ENCODE data around the gene NDUFA11. TPM values are rescaled to one million over a fixed set of nuclear protein-coding genes. Genes with fewer than 3 reads are reported as not detected.

Gene NDUFA11
- polyA plus RNA-seq, 3 donors = 123 to 160 (median 138) TPM

DNA sequence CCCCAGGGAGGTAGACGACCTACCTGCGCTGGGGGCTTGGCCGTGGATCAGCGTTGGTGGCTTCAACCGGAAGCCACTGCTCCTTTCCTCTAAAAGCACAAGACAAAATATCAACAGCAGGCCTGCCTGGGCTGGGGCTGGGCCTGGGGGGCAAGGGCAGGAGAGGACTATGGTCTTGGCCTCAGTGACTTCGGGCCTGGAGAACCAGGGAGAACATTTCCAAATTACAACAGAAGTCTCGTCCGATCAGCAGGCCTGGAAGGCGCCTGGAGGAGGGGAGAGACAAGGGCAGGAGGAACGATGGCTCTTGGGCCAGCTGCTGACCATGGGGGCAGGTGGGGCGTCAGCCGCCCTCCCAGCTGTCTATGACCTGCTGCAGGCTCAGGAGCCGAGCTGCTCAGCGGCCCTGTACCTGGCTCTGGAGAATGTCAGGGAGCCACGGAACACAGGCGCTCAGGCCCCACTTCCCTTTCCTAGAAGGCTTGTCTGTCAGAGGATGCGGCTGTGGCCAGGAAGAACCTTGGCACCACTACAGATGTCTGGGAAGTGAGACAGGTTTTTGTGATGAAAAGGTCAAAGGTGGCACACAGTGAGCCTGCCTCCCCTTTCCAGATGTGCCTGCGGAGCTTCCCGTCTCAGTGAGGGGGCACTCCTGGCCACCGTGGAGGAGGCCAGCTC is 29.9 kb upstream of the NDUFA11 start:
- DNase-seq (ENCODE audit: low read depth in 3 of 3, low spot score in 2 of 3) = no peak

DNA sequence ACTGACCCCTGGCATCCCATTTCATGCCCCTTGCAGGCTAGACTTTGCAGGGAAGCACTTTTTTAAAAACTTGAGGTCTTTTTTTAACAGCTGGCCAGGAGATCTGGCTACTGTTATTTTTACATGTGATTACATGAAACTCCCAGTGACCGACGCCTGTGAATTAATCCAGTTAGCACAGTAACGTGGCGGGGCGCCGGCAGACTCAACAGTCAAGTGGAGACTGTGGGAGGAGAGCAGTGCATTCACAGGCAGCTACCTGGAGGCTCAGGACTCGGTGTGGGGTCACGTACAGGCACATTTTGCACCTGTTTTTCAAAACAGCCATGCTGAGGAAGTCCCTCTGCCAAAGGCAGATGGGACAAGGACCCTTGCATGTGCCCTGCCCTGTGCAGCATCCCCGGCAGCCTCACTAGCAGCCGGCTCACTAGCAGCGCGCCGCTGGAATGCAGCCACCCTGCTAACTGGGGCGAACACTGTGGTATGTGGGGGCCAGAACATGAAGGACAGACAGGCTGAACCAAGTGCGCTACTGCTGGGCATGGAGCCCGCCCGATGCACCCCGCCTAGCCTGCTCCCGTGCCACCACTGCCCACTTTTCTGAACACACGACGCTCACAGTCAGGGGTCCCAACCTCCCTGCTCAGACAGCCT is 29.1 kb upstream of the NDUFA11 start:
- no peak for DNase-seq (ENCODE audit: low read depth in 3 of 3, low spot score in 2 of 3)

DNA sequence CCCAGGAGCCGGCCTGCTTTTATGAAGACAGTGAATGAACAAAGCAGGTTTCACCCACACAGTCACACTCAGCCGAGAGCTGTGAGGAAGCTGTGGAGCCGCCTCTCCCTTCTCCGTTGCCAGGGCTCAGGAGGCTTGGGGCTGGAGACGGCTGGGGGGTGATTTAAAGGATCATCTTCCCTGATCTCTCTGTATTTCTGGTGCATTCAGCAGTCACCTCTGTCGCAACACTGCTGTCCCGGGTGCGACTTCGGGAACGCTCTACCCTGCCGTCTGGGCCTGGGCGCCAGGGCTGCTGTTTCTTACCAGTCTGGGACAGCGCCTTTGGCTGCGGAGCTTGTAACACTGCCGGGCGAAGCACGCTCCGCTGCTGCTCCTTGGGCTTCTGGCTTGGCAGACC is 28.6 kb upstream of the NDUFA11 start:
- DNase-seq (ENCODE audit: low read depth in 3 of 3, low spot score in 2 of 3) = no peak

DNA sequence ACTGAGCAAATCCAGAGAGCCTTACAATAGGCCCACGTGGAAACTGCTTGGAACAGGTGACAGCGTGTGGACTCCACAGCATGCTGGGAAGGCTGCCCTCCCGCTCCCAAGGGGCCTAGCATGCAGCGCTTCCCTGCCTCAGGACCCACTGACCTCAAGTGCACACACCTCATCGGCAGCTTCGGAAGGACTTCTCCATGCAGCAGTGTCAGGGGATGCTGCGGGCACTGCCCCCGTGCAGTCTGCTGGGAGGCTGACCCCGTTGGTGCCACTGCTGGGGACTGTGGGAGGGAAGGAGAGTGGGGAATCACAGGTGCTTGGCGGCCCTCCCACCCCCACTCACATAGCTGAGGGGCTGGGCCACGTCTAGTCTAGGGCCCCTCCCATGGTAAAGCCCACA is 27.7 kb upstream of the NDUFA11 start:
- no peak for DNase-seq (ENCODE audit: low read depth in 3 of 3, low spot score in 2 of 3)

DNA sequence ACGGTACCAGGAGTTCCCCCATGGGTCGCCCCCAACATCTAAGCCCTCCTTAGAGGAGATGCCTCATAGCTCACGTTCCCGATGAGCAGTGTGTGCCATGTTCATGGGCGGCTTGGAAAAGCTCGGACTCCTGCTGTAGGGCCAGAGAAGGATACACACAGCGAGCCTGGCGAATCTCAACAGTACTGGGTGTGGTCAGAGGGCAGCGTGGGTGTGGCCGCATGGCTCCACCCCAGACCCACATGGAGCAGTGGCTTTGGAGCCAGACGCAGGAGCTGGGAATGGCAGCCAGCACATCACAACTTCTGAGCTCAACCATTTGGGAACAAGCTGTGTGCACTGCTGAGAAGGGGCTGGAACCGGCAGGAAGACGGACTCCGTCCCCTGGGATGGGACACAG is 26.0 kb upstream of the NDUFA11 start:
- DNase-seq (ENCODE audit: low read depth in 3 of 3, low spot score in 2 of 3) = no peak

DNA sequence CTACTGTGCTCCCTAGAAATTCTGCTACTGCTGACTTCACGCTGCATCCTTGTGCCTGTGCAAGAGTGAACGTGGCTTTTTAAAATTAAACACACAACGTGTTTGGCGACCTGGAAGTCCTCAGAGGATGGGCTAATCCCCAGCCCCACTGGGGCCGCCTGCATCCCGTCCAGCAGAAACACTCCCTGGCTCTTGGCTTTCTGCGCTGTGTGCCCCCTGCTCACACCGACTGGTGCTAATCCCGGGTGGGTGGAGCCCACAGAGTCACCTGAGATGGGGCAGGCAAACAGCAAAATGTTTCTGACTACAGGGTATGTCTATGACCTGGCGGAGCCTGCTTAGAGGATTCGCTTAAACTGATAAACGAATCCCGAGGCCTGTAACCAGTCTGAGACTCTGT is 25.6 kb upstream of the NDUFA11 start:
- no peak for DNase-seq (ENCODE audit: low read depth in 3 of 3, low spot score in 2 of 3)

DNA sequence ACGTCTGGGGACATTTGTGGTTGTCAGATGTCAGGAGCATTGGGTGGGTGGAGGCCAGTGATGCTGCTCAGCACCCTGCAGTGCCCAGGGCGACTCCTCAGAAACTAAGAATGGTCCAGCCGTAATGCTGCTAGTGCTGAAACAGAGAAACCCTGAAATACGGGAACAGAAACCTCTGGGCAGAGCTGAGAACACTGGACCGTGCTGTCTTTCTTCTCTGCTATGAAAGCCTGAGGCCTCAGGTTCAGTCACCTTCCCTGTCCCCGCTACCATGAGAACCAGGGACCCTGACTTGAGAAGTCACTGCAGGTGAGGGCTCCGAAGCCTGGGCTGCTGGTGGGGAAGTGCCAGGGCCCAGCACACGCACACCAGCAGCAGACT is 23.8 kb upstream of the NDUFA11 start:
- no peak for DNase-seq (ENCODE audit: low read depth in 3 of 3, low spot score in 2 of 3)

DNA sequence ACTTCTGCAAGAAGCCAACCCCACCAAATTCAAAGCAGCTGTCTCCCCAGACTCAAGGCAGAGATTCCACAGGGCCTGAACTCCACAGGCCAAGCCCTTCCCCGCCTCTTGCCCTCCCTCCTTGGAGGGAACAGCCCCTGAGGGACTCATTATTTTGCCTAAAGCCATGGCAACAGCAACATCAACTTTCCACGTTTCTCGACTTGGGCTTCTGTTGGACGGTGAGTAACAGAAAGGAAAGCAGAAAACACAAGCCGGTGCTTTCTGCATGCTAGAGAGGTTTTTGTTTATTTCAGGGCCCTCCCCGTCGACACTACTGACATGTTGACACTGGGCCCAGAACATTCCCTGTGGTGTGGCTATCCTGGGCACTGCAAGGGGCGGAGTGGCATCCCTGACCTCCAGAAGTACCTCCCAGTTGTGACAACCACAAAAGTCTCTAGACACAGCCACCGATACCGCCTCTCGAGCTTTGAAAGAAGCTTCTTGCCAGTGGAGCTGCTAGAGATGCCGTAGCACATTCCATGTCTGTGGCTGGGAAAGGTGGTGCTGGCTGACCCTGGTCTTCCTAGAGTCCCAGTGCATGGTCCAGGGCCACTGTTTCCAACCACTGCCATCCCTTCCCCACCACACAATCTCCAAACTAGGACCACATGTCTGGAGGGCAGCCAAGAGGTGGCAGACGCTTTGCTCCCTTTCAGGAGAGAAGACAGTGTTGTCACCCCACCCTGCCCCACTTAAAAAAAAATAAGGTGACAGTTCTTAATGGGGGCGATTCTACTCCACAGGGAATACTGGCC is 23.3 kb upstream of the NDUFA11 start:
- no peak for DNase-seq (ENCODE audit: low read depth in 3 of 3, low spot score in 2 of 3)

DNA sequence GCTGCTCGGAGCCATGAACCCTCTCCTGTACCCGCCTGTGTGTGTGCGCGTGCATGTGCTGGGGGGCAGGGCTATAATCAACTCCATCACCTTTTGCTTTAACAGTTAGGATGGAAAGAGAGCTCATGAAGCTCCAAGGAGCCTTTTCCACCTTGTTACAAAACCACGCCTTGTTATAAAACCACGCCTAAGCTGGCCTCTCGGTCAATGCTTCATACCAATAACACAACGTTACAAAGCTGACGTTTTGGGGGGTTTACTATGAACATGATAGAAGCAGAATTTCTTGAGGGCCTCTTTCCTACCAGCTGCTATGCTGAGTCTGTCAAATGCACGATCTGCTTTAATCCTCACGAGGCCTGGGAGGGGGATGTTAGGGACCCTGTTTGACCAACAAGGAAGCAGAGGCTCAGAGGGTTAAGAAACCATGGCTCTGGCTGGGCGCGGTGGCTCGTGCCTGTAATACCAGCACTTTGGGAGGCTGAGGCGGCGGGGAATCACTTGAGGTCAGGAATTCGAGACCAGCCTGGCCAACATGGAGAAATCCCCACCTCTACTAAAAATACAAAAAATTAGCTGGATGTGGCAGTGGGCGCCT is 22.3 kb upstream of the NDUFA11 start:
- DNase-seq (ENCODE audit: low read depth in 3 of 3, low spot score in 2 of 3) = no peak

DNA sequence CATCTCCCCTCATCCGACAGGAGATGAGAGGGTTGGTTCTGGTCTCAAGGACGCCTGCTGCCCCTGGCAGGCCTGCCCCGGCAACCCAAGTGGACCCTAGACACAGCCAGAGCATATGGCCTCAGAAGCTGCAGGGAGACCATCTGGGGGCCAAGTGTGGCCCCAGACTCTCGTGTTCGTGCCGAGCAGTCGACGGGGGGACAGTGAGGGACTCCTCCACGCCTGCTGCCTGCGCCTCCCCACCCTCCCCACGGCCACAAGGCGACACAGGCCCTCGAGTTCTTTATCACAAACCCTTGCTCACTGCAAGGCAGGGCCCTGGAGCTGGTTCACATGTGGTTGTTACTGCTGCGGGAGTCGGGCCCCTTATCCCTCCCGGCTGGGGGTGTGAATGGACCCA is 19.8 kb upstream of the NDUFA11 start:
- DNase-seq (ENCODE audit: low read depth in 3 of 3, low spot score in 2 of 3) = no peak

DNA sequence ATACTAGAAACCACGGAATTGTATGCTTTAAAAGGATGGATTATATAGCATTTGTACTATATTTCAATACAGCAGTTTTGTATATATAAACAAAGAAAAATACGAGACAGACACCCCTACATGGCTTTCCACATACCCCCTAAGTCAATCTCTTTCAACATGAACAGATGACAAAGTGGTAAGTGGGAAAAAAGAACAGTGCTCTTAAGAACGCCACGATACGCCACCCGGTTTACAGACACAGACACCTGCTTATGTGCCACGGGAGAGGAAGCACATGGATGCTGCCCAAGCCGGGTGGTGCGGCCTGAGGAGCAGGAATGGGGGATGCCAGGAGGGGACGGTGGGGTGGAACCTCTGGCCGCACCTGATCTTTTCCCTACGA is 18.6 kb upstream of the NDUFA11 start:
- DNase-seq (ENCODE audit: low read depth in 3 of 3, low spot score in 2 of 3) = no peak

DNA sequence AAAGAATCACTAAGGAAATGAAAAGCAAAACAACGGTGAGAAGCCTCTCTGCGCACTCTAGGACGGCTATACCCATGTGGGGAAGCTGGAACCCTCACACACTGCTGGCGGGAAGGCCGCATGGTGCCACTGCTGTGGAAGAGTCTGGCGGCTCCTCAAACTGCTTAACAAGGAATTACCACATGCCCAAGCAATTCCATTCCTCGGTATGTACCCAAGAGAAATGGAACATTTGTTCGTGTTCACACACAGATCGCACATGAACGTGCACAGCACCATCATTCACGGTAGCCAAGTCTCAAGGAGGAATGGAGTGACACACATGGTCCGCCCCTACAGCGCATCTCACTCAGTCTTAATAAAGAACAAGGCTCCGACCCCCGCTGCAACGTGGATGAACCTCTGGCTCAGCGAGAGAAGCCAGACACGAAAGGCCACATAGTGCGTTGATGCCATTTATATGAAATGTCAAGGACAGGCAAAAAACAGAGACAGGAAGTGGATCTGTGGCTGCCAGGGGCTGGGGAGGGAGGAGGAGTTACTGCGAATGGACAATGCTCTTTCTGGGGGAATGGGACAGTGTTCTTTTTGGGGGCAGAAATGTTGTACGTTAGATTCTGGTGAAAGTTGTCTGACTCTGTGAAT is 18.0 kb upstream of the NDUFA11 start:
- DNase-seq (ENCODE audit: low read depth in 3 of 3, low spot score in 2 of 3) = no peak

DNA sequence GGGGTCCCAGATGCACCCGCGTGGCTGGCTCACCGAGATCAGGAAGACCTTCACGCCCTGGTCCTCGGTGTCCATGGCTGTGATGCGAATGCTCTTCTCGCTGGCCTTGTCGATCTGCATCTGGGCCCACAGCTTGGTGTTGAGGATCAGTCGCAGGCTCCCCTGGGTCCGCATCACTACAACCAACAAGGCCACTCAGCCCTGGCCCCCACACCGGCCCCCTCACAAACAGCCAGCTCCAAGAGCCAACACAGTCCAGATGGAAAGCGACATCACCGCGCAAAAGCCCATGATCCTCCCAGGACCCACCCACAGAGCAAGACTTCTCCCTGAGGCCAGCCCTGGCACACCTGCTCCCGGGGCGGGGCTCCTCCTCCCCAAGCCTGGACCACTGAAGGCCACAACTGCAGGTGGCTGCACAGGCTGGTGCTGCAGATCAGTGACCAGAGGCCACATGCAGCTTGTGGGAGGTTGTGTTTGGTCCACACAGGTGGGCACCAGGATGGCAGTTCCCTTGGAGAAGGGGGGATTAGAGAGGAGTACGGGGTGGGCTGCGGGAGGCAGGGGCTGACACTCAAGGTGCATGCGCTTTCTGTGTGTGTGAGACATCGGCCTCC is 15.0 kb upstream of the NDUFA11 start:
- DNase-seq (ENCODE audit: low read depth in 3 of 3, low spot score in 2 of 3) = no peak

DNA sequence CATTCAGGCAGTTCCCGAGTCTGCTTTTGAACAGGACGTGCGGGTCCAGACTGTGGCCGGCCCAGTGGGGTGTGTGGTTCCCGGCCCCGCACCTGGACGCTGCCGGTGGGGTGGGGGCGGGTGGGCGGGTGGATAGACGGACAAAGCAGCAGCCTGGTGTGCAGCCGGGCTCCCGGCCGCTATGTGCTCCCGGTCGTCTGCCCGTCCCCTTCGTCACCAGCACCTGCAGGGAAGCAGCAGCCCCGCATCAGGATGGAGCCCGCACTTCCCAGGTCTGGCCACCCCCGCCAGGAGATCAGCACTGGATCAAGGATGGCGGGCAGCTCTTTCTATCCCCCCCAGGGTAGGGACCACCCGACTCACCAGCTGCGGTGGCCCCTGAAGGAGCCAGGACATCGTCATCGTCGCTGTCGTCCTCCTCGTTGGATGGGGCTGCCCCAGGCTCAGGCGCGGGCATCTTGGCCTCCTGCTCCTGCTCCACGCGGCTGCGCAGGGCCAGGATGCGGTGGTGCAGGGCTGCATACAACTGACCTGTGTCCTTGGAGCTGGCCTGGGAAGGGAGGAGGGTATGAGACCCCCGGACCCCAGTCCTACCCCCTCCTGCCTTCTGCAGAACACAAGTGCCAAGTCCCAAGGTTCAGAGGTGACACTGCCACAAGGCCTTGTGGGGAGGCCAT is 14.0 kb upstream of the NDUFA11 start:
- no peak for DNase-seq (ENCODE audit: low read depth in 3 of 3, low spot score in 2 of 3)

DNA sequence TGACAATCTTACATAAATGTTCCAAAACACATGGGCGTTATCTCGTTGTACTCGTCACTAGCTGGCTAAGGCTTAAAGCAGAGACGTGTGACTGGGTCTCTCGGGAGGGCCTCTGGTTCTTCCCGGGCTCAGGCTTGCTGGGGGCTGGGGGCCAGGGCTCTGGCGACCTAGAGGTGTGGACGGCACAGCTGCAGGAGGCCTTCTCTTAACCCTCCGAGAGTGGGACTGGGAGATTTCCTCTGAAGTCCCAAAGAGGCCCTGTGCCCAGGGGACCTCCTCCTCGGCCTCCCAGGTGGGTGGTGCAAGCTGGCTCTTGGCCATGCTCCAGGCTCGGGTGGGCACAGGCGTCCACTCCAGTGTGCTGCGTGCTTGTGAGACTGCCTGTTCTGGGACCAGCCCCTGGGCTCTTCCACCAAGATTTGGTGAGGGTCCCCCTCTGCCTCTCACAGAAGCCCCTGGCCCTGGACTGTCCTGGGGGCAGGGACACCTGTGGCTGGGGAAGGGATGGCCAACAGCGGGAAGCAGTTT is 12.7 kb upstream of the NDUFA11 start:
- no peak for DNase-seq (ENCODE audit: low read depth in 3 of 3, low spot score in 2 of 3)

DNA sequence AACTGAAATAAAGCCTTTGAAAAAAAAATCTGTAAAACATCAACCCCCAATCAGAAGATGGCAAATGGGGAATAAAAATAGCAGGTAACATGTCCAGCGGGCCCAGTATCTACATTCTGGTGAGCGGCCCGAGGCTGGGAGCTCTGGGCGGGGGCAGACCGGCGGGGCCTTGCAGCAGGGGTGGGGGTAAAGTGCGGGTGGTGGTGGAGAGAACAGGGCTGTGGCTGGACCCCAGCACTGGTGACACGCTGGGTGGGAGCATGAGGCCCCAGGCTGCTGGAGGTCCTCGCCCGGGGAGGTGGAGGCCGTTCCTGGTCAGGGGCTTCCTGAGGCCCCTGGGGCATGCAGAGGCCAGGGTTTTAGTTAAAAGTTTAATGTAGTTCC is 12.2 kb upstream of the NDUFA11 start:
- no peak for DNase-seq (ENCODE audit: low read depth in 3 of 3, low spot score in 2 of 3)

DNA sequence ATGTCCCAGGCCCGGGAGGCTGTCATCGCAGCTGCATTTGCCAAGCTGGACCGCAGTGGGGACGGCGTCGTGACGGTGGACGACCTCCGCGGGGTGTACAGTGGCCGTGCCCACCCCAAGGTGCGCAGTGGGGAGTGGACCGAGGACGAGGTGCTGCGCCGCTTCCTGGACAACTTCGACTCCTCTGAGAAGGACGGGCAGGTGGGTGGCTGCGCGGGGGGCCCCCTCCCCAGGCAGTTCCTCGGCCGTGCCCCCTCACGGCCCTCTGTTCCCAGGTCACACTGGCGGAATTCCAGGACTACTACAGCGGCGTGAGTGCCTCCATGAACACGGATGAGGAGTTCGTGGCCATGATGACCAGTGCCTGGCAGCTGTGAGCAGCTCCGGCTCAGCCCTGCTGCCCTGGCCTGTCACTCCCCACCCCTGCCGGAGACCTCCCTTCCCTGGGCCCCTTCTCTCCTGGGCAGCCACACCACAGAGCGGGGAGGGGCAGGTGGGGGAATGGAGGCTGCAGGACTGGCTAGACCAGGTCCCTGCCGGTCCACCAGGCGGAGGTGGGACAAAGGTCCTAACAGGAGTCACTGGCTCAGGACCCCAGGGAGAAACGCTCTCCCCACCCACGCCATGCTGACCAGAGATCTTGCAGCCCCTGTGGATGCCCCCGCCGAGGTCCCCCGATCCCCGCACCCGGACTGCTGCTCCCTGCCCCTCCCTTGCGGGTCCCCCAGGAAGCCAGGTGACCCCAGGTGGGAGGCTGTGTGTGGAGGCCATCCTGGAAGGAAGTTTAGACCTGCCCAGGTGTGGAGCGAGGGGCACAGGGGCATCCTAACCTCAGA is 11.6 kb upstream of the NDUFA11 start:
- no peak for DNase-seq (ENCODE audit: low read depth in 3 of 3, low spot score in 2 of 3)

DNA sequence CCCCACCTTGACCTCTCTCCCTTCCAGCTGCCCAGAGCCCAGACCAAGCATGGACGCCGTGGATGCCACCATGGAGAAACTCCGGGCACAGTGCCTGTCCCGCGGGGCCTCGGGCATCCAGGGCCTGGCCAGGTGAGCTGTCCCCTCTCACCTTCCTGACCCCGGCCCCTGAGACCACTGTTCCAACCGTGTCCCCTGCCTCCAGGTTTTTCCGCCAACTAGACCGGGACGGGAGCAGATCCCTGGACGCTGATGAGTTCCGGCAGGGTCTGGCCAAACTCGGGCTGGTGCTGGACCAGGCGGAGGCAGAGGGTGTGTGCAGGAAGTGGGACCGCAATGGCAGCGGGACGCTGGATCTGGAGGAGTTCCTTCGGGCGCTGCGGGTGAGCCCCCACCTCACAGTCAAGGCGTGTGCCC is 10.8 kb upstream of the NDUFA11 start:
- no peak for DNase-seq (ENCODE audit: low read depth in 3 of 3, low spot score in 2 of 3)

DNA sequence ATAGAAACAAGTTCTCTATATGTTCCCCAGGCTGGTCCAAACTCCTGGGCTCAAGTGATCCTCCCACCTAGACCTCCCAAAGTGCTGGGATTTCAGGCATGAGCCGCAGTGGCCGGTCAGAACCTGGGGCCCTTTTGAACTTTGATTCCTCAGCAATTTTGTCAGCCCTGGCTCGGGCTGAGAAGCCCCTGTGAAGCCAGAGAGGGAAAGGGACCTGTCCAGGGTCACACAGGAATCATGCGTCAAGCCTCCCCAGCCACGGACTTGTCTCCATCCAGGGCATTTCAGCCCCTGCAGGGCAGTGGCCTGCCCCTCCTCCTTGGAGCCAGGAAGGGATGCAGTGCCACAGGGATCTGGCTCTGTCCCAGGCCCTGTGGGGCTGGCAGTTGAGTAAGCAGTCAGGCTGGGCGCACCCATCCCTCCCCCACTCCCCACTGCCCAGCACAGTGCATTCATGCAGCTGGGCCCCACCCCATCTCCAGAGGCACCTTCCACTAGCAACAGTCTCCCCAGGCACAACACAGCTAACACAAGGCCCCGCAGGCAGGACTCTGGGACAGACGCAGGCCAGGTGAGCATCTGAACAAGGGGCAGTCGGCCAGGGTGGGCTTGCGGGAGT is 10.3 kb upstream of the NDUFA11 start, which contains the start of gene CAPS:
Gene CAPS, plus strand, starts transcription at position 516 of the 619 bp plus-strand sequence. CDS start 153 bp downstream, outside the sequence.
- no peak for DNase-seq (ENCODE audit: low read depth in 3 of 3, low spot score in 2 of 3)
